ENCODE data around the gene ENGASE. TPM values are rescaled to one million over a fixed set of nuclear protein-coding genes. Genes with fewer than 3 reads are reported as not detected.

Gene ENGASE
- total RNA-seq, 1 donor from 2014 or later: 47.0 TPM

DNA sequence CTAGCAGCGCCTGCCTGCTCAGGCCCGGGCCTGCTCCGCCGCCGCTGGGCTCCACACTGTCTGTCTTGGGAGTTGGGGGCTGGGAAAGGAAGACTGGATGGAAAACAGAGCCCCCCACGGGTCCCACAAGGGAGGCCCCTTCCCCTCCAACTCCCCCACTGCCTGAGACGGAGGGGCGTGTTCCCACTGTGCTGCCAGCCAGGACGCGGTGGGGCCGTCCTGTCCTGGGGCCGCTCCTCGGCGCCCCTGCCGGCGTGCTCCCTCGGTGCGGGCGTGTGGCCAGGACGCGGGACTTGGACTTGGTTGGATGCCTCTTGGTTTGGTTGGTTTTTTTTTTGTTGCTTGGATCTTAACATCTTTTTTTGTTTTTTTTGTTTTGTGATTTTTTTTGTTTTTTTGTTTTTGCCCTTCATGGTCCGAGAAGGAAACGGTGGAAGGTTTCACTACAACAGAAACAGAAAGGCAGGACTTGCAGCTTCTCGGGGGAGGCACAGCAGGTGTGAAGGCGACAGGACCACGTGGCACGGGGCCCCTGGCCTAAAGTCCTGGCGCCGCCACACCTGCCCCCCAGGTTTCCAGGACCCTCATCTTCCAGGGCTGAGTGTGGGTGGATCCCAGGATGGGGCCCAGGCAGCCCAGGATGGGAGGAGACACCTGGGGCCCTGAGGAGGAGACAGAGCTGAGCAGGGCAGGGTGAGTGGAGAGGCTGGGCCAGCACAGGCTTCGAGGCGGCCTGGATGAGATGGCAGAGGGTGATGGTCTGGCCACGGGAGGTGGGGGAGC is 16.0 kb downstream of the ENGASE start:
- intact Hi-C loops (cut with micrococcal nuclease): no loop called here

GRCh38 chr17:79091226-79091670 is 16.6 kb downstream of the ENGASE start:
- intact Hi-C loops (cut with micrococcal nuclease): no loop called here

DNA sequence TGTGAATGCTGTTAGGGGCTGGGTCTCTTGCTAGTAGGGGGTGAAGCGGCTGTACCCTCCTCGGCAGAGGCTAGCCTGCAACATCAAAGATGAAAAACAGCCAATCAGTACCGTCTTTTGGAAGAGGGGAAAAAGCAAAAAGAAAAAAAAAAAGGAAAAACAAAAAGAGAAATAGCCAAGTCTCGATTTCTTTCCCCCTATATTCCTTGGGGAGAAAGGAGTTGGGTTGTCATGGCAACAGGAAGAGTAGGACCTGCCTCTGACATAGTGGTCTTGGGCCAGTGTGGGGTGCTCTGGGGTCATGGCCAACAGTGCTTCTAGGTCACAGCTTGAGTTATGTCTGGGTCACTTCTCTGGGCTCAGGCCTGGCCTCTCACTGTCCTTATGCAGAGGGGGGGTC is 17.9 kb downstream of the ENGASE start:
- intact Hi-C loops (cut with micrococcal nuclease): no loop called here

GRCh38 chr17:79093270-79093669 is 18.6 kb downstream of the ENGASE start:
- intact Hi-C loops (cut with micrococcal nuclease): no loop called here

GRCh38 chr17:79094261-79094660 is 19.6 kb downstream of the ENGASE start:
- intact Hi-C loops (cut with micrococcal nuclease): no loop called here

GRCh38 chr17:79095345-79096055 is 20.9 kb downstream of the ENGASE start:
- intact Hi-C loops (cut with micrococcal nuclease): no loop called here

DNA sequence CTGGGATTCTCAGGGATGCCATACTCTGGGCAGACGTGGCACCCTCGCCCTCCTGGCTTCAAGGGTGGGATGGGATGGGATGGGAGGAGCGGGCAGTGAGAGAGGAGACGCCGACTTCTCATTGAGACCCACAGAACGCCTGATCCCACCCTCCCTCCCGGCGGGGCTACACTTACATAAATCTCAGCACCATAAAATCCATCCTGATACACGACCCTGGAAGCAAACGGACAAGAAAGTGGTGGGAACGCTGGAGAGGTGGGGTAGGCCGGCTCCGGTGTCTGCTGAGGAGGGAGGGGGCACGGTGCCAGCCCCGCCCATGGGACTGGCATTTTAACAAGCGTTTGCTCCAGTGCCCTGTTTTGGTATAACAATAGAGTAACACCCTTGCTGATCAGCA is 21.9 kb downstream of the ENGASE start:
- intact Hi-C loops (cut with micrococcal nuclease): no loop called here

- intact Hi-C loops (cut with micrococcal nuclease): no loop called here
Measured at GRCh38 chr17:79097226-79098055, 22.8 kb downstream of the ENGASE start.

- intact Hi-C loops (cut with micrococcal nuclease): no loop called here
Measured at GRCh38 chr17:79098282-79098867, 23.8 kb downstream of the ENGASE start.

GRCh38 chr17:79100405-79100804 is 25.8 kb downstream of the ENGASE start:
- intact Hi-C loops (cut with micrococcal nuclease): no loop called here

GRCh38 chr17:79101111-79101673 is 26.6 kb downstream of the ENGASE start:
- intact Hi-C loops (cut with micrococcal nuclease): no loop called here

- intact Hi-C loops (cut with micrococcal nuclease): no loop called here
Measured at GRCh38 chr17:79102214-79102613, 27.6 kb downstream of the ENGASE start.

GRCh38 chr17:79104898-79105600 is 30.4 kb downstream of the ENGASE start:
- intact Hi-C loops (cut with micrococcal nuclease): no loop called here

DNA sequence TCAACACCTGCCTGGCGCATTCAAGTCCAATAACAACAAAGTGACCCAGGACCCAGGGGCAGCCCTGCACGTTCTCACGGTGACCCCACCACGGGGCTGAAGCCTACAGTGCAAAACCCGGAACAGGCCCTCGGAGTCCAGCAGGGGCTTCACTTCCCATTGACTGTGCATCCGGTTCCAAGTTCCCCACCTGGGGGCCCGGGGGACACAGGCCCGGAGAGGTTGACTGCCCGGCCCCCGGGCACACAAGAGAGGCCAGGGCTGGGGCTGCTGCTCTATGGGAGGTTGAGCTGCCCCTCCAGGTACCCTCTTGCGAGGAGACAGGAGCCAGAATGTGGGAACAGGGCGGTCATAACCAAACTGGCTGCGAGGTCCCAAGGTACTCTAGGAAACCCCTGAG is 31.3 kb downstream of the ENGASE start:
- intact Hi-C loops (cut with micrococcal nuclease): no loop called here

- intact Hi-C loops (cut with micrococcal nuclease): no loop called here
Measured at GRCh38 chr17:79106958-79107357, 32.3 kb downstream of the ENGASE start.

GRCh38 chr17:79107499-79108231 is 33.0 kb downstream of the ENGASE start:
- intact Hi-C loops (cut with micrococcal nuclease): no loop called here

GRCh38 chr17:79108232-79108850 is 33.7 kb downstream of the ENGASE start:
- intact Hi-C loops (cut with micrococcal nuclease): no loop called here

DNA sequence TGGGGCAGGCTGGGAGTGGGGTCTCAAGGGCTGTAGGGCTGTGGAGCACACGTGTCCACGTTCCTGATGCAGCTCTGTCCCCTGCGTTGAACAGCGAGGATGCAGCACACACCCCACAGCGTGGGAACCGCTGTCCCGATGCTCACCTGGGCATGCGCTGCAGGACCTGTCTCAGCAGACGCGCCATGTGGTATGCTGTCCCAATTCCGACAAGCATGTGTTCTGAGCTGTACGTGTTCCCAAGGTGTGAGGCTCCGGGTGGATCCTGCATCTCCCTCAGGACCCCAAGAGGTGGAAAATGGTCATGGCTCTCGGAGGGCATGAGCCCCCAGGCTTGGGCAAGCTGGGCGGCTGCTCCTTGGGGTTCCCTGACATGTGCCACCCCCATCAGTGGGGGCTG is 34.2 kb downstream of the ENGASE start:
- intact Hi-C loops (cut with micrococcal nuclease): no loop called here

DNA sequence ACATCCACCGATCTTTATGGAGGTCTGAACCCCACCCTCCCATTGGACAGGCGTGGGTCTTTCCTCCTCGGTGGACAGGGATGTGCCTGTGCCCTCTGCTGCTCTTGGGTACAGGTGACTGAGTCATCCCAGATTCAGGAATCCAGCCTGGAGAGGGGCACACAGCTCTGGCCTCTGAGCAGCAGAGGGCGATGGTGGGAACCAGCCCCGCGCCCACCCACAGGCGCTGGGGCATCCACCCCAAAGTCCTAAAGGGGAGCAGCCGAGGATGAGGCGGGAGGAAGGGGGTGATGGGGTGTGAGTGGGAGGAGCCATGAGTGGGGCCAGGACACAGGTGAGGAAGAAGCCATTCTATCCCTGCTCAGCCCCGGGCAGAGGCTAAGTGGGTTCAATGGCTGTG is 35.0 kb downstream of the ENGASE start:
- intact Hi-C loops (cut with micrococcal nuclease): no loop called here

All from T-helper 2 cell treated with Interferon-gamma antibody and Interleukin-4, amounts not matched to agents 100 ng/mL and 5 ng/mL, for 36 hours (primary cell).